ENCODE data around the gene BRIX1. TPM values are rescaled to one million over a fixed set of nuclear protein-coding genes. Genes with fewer than 3 reads are reported as not detected.
A peak's percentile ranks its signal among the peaks of the same experiment; 100 is the strongest.

Gene BRIX1
- total and polyA plus RNA-seq, 2 of the 13 experiments (the other 11 are each of a cell fraction or from before 2014, with no cell fraction given), result 23.6 to 78.4 TPM

GRCh38 chr5:34929720-34930461 is 14.4 kb downstream of the BRIX1 start:
- peak; percentile 77 for DNase-seq (ENCODE audit: low spot score)
- TF ChIP-seq MED1 (CRISPR knock-in tag; IDR thresholded peaks at IDR 0.05) (0 out of 2 replicates have a peak, but pooled peaks have one; percentile 38), ZNF687 (CRISPR knock-in tag; IDR thresholded peaks at IDR 0.05) (peak; percentile 60), HDAC1 (CRISPR knock-in tag; IDR thresholded peaks at IDR 0.05) (peak; percentile 43), E2F5 (CRISPR knock-in tag; conservative IDR thresholded peaks at IDR 0.05) (no peak), ZNF253 (CRISPR knock-in tag; IDR thresholded peaks at IDR 0.05; ENCODE audit: borderline replicate concordance) (peak; percentile 54; the same call in 1 of the 2 replicates), ZFY (CRISPR knock-in tag; IDR thresholded peaks at IDR 0.05) (peak; percentile 80), KMT2A (CRISPR knock-in tag; IDR thresholded peaks at IDR 0.05) (peak; percentile 60; the same call in 1 of the 2 replicates), YEATS4 (CRISPR knock-in tag; IDR thresholded peaks at IDR 0.05; ENCODE audit: borderline replicate concordance) (0 out of 2 replicates have a peak, but pooled peaks have one; percentile 21), ZNF556 (CRISPR knock-in tag; IDR thresholded peaks at IDR 0.05; ENCODE audit: borderline replicate concordance) (no peak), HOXA9 (CRISPR knock-in tag; IDR thresholded peaks at IDR 0.05; ENCODE audit: borderline replicate concordance) (peak; percentile 55; the same call in 1 of the 2 replicates), ZNF333 (CRISPR knock-in tag; IDR thresholded peaks at IDR 0.05; ENCODE audit: borderline replicate concordance) (peak; percentile 52; the same call in 1 of the 2 replicates), YY1 (IDR thresholded peaks at IDR 0.05; ENCODE audit: insufficient read depth, insufficient replicate concordance, low read depth, low read length) (peak; percentile 28), MIXL1 (CRISPR knock-in tag; IDR thresholded peaks at IDR 0.05) (no peak), ELF1 (CRISPR knock-in tag; IDR thresholded peaks at IDR 0.05) (no peak), MBNL3 (CRISPR knock-in tag; conservative IDR thresholded peaks at IDR 0.05) (no peak), TGIF2 (CRISPR knock-in tag; IDR thresholded peaks at IDR 0.05) (peak; percentile 64), ZNF317 (CRISPR knock-in tag; IDR thresholded peaks at IDR 0.05) (peak; percentile 38; the same call in 1 of the 2 replicates), ETV6 (CRISPR knock-in tag; conservative IDR thresholded peaks at IDR 0.05) (0 out of 2 replicates have a peak, but pooled peaks have one; percentile 36), ZNF619 (CRISPR knock-in tag; IDR thresholded peaks at IDR 0.05) (no peak), ATF7-NPFF (CRISPR knock-in tag; IDR thresholded peaks at IDR 0.05; ENCODE audit: low read depth) (peak; percentile 61; the same call in 1 of the 2 replicates)

More at GRCh38 chr5:34929720-34930461, 14.4 kb downstream of the BRIX1 start:
- intact Hi-C loops (cut with micrococcal nuclease; ENCODE audit: unreplicated experiment), result loop anchor here (2.0 to 5.0 kb wide), 2 partner anchors 15 to 1222 kb away; partner anchors contain the start of genes BRIX1, LMBRD2, RAD1 and SKP2
- ATAC-seq, result peak; percentile 80
- in situ Hi-C loops (cut with HindIII; ENCODE audit: extremely low pct_ligation_motif_present, low pct_unique_long_range_greater_than_20kb), result no loop called here
- peak overlapping the region; percentile 94 for H3K9ac ChIP-seq (ENCODE audit: insufficient read depth, low read depth, low read length)
- H3K4me3 ChIP-seq (replicated peaks in 1 of 3; ENCODE audit: insufficient read depth in 1 of 3, low read depth in 2 of 3, low read length in 3 of 3), result peak overlapping the region; percentile 91 to 99 (median 96)
- no peaks in the 10 kb centered on the region for H3K9me3 ChIP-seq (ENCODE audit: low read length)
- peak overlapping the region; percentile 92 for H3K27ac ChIP-seq (ENCODE audit: extremely low read length, insufficient read depth, low read length)
- H3K4me2 ChIP-seq (ENCODE audit: low read depth, low read length), result peak overlapping the region; percentile 77
- ChIA-PET CTCF (ENCODE audit: low intra/inter-chr PET ratio, low total read pairs) (no interaction called here), POLR2A (interaction anchor here (0.7 to 3.4 kb wide), 8 partner anchors 10 to 444 kb away, joined by 3 to 92 read pairs (median 6); partner anchors contain the start of genes BRIX1, RAD1 and TTC23L)
- no peaks in the 10 kb centered on the region for H4K20me1 ChIP-seq (ENCODE audit: insufficient read depth, low read length)
- H3K27me3 ChIP-seq (ENCODE audit: control insufficient read depth in 1 of 2, insufficient read depth in 2 of 2, low read length in 2 of 2), result no peaks in the 10 kb centered on the region; a peak in 1 of 5 replicates
- H3K36me3 ChIP-seq (replicated peaks in 1 of 2; ENCODE audit: control insufficient read depth in 1 of 2, insufficient read depth in 2 of 2, low read length in 2 of 2), result peaks cover 2 to 20% of the 10 kb centered on the region in 2 experiments
- H3K79me2 ChIP-seq (ENCODE audit: insufficient read depth, low read length), result peaks cover 41% of the 10 kb centered on the region
- no TSS peak for BruUV-seq (replicated peaks)
- under 1% methylated on average over 21 of the region's 70 CpGs for WGBS (ENCODE audit: low lambda C conversion rate)
- no peak for FAIRE-seq
- H3K4me1 ChIP-seq (ENCODE audit: insufficient read depth, low read length), result peaks cover 19% of the 10 kb centered on the region
- peak overlapping the region; percentile 46 for H2AFZ ChIP-seq (ENCODE audit: low read length)

Measured in HepG2 (cell line).